Mesendoderm (in vitro differentiated cells): ENCODE results near the gene ANKIB1. TPM values are rescaled to one million over a fixed set of nuclear protein-coding genes. Genes with fewer than 3 reads are reported as not detected.

Source experiments
- DNase-seq: peaks from one replicate; pipeline ENCODE4 v3.0.0; 2013
- H2AK5ac ChIP-seq: 2 replicates; pipeline ENCODE4 v1.6.1; 2013; ENCODE audit warnings: low read length, inconsistent platforms
- H2BK120ac ChIP-seq: 2 replicates; pipeline ENCODE4 v1.6.1; 2013; ENCODE audit warnings: low read depth, mild to moderate bottlenecking, low read length, moderate library complexity, mixed read lengths
- H2BK15ac ChIP-seq: replicated peaks from 2 replicates; pipeline ENCODE4 v1.6.1; 2013; ENCODE audit warnings: low read depth, mild to moderate bottlenecking, moderate library complexity
- H2BK5ac ChIP-seq: 2 replicates; pipeline ENCODE4 v1.6.1; 2013; ENCODE audit warnings: low read length, inconsistent platforms
- H3K18ac ChIP-seq: 2 replicates; pipeline ENCODE4 v1.6.1; 2013; ENCODE audit warnings: mild to moderate bottlenecking, low read length, mixed read lengths
- H3K23ac ChIP-seq: one replicate; pipeline ENCODE4 v1.6.1; 2013; ENCODE audit warnings: low read length
- H3K27ac ChIP-seq: 2 replicates; pipeline ENCODE4 v1.5.1; 2013; ENCODE audit warnings: low read depth, mild to moderate bottlenecking, inconsistent platforms, low read length, moderate library complexity
- H3K27me3 ChIP-seq: 2 replicates; pipeline ENCODE4 v1.6.1; 2013; ENCODE audit warnings: low read length, control low read depth, mild to moderate bottlenecking, inconsistent platforms; ENCODE audit not compliant: insufficient read depth, poor library complexity
- H3K36me3 ChIP-seq: 2 replicates; pipeline ENCODE4 v1.6.1; 2013; ENCODE audit warnings: low read length, inconsistent platforms; ENCODE audit not compliant: control insufficient read depth, insufficient read depth
- H3K4ac ChIP-seq: one replicate; pipeline ENCODE4 v1.6.1; 2013; ENCODE audit warnings: low read depth, mild to moderate bottlenecking, low read length, moderate library complexity
- H3K4me1 ChIP-seq: 2 replicates; pipeline ENCODE4 v1.6.1; 2013; ENCODE audit warnings: low read depth, low read length, inconsistent platforms; ENCODE audit not compliant: control insufficient read depth
- H3K4me2 ChIP-seq: 2 replicates; pipeline ENCODE4 v1.6.1; 2013; ENCODE audit warnings: low read length
- H3K4me3 ChIP-seq: 2 replicates; pipeline ENCODE4 v1.5.1; 2013; ENCODE audit warnings: mild to moderate bottlenecking, low read length
- H3K56ac ChIP-seq: one replicate; pipeline ENCODE4 v1.6.1; 2013; ENCODE audit warnings: low read length
- H3K79me1 ChIP-seq: 2 replicates; pipeline ENCODE4 v1.6.1; 2013; ENCODE audit warnings: low read length, inconsistent platforms
- H3K79me2 ChIP-seq: 2 replicates; pipeline ENCODE4 v1.6.1; 2013; ENCODE audit warnings: mild to moderate bottlenecking, low read length; ENCODE audit not compliant: control insufficient read depth, insufficient read depth
- H3K9ac ChIP-seq: 2 replicates; pipeline ENCODE4 v1.6.1; 2013; ENCODE audit warnings: low read length, inconsistent platforms
- H4K5ac ChIP-seq: one replicate; pipeline ENCODE4 v1.6.1; 2013; ENCODE audit warnings: low read length
- H4K8ac ChIP-seq: one replicate; pipeline ENCODE4 v1.6.1; 2013; ENCODE audit warnings: low read depth, mild to moderate bottlenecking, control low read depth, low read length, moderate library complexity
- WGBS: extraction: QIAGEN DNeasy Blood & Tissue Kit; methylation state at CpG from one replicate; pipeline ENCODE4 v1.1.7; 2013; ENCODE audit warnings: low lambda C conversion rate, missing lambda C conversion rate; ENCODE audit not compliant: insufficient coverage; ENCODE audit errors: extremely low coverage; 5-methylcytosine and 5-hydroxymethylcytosine counted together
- small RNA-seq: library from polyadenylated mRNA; stranded (forward); fragments of <200 nt; extraction: miRNeasy Mini kit (QIAGEN cat#:217004); gene quantifications from one replicate; pipeline ENCODE3, GENCODE V24; 2013; ENCODE audit not compliant: insufficient read depth

The ANKIB1 gene

GRCh38 chr7:92448205-92448747, 202.5 kb downstream of the ANKIB1 start:
- Histone ChIP-seq H3K9ac (peak overlapping the region; percentile 98), H3K56ac (peak overlapping the region; percentile 47), H3K4me2 (peak overlapping the region; percentile 92), H3K79me1 (peaks cover 9% of the 10 kb centered on the region), H4K5ac (no peak overlapping the region), H3K23ac (no peak overlapping the region), H3K79me2 (peaks cover 4% of the 10 kb centered on the region), H3K4me3 (peak overlapping the region; percentile 96), H2AK5ac (no peak overlapping the region), H2BK5ac (no peak overlapping the region), H3K4ac (no peak overlapping the region), H3K27me3 (no peaks in the 10 kb centered on the region), H2BK120ac (no peak overlapping the region), H4K8ac (peak overlapping the region; percentile 59), H2BK15ac (no peak overlapping the region), H3K27ac (no peak overlapping the region), H3K36me3 (peaks cover 4% of the 10 kb centered on the region), H3K18ac (no peak overlapping the region), H3K4me1 (no peaks in the 10 kb centered on the region)
- WGBS, result no CpG with 5 or more reads among the region's 11 CpGs
- peak; percentile 57 for DNase-seq

Small RNA genes lying within 50 kb of the gene (small RNA-seq; reads per million reads assigned to genes)
- gene MIR1285-1 (1.8 reads per million, percentile 8 among the genes with 10 or more reads in this experiment), gene RF00019 (not detected)
